NT2/D1 (cell line): ENCODE results near the gene FARP1.

ENCODE experiments used
- DNase-seq: peaks from one replicate; pipeline ENCODE4 v3.0.0-alpha.2; 2011; ENCODE audit warnings: low read depth, low spot score
- H3K27me3 ChIP-seq: 2 replicates; pipeline ENCODE4 v1.6.0; 2011; ENCODE audit warnings: mild to moderate bottlenecking; ENCODE audit not compliant: insufficient read length, insufficient read depth
- H3K36me3 ChIP-seq: 2 replicates; pipeline ENCODE4 v1.6.1; 2011; ENCODE audit warnings: mild to moderate bottlenecking, low read length, mixed read lengths; ENCODE audit not compliant: insufficient read depth, insufficient read length
- H3K4me1 ChIP-seq: 2 replicates; pipeline ENCODE4 v1.5.1; 2011; ENCODE audit not compliant: insufficient read depth, insufficient read length
- H3K4me3 ChIP-seq: 2 replicates; pipeline ENCODE4 v1.5.1; 2011; ENCODE audit warnings: low read depth; ENCODE audit not compliant: insufficient read length
- H3K9ac ChIP-seq: 2 replicates; pipeline ENCODE4 v1.6.0; 2011; ENCODE audit warnings: low read depth; ENCODE audit not compliant: insufficient read length
- H3K9me3 ChIP-seq: 2 replicates; pipeline ENCODE4 v1.5.1; 2011; ENCODE audit warnings: mild to moderate bottlenecking, low read length; ENCODE audit not compliant: insufficient read depth
- SUZ12 ChIP-seq: IDR thresholded peaks from 2 replicates; pipeline ENCODE4 v1.6.1; 2011; ENCODE audit not compliant: insufficient read length, insufficient read depth; ENCODE audit errors: extremely low read depth
- YY1 ChIP-seq: IDR thresholded peaks from 2 replicates; pipeline ENCODE4 v1.6.1; 2011; ENCODE audit not compliant: insufficient read length, insufficient read depth
- ZNF274 ChIP-seq: IDR thresholded peaks from 2 replicates; pipeline ENCODE4 v1.6.1; 2011; ENCODE audit warnings: mild to moderate bottlenecking, low read depth, low read length

Gene FARP1

DNA sequence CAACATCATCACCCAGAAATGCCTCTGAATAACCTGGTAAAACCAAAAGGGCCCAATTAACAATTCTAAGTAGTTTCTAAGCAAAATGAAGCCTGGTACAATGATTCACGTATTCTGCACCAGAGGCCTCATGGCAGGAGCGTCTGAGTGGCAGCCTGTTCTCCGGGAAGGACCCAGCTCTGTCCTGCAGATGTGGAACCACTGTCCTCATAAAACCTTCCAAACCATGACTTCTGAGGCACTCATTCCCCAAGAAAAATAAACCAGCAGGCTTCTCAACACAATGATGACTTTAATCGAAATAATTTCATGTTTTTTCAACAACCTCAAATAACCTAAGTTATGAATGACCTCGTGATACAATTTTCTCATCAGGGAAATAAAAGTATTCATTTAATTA, 344.1 kb downstream of the FARP1 start:
- no peak overlapping the region for H3K4me3 ChIP-seq
- H3K9ac ChIP-seq = no peak overlapping the region
- peaks cover 15% of the 10 kb centered on the region for H3K4me1 ChIP-seq
- no peaks in the 10 kb centered on the region for H3K9me3 ChIP-seq
- DNase-seq = no peak
- H3K27me3 ChIP-seq = no peaks in the 10 kb centered on the region
- H3K36me3 ChIP-seq = peaks cover 8% of the 10 kb centered on the region
- no peak for TF ChIP-seq ZNF274
- no peak for TF ChIP-seq YY1
- no peak for TF ChIP-seq SUZ12

DNA sequence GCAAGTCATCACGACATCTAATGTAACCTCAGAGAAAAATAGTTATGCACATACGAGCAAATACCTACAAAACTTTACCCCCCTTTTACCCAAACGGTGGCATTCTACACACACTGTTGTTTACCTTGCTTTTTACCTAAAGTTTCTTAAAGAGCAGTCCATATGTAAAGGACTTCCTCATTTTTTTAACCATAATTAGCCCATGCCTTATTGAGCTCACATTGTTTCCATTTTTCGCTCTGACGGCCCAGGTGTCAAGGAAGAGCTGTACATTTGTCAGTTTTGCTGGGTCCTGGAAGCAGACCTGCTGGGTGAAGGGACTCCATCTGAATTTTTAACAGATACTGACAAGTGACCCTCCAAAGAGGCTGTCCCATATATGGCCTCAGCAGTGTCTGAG, 344.6 kb downstream of the FARP1 start:
- H3K36me3 ChIP-seq = peaks cover 8% of the 10 kb centered on the region
- H3K4me3 ChIP-seq = no peak overlapping the region
- H3K4me1 ChIP-seq = peaks cover 15% of the 10 kb centered on the region
- TF ChIP-seq SUZ12 (no peak), YY1 (no peak), ZNF274 (no peak)
- no peaks in the 10 kb centered on the region for H3K9me3 ChIP-seq
- no peaks in the 10 kb centered on the region for H3K27me3 ChIP-seq
- DNase-seq = no peak
- H3K9ac ChIP-seq = no peak overlapping the region

DNA sequence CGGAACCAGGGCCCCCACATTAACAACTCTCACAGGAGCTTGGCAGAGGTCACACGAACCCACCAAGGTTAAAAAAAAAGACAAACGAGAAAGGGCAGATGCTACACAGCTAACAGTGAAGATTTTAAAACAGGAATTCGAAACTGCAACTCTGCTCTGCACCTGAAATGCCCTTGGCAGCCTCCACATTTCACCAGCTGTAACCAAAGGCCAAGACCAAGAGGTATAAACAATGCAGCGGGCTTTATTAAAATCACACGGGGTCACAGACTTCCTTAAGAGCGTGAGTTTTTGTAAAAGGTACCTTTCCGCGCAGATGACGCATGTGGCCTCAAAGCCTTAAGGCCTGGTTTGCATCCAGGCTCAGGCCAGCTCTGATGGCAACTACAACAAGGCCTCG, 345.8 kb downstream of the FARP1 start:
- Histone ChIP-seq H3K9ac (no peak overlapping the region), H3K4me1 (peaks cover 15% of the 10 kb centered on the region), H3K27me3 (no peaks in the 10 kb centered on the region), H3K4me3 (no peak overlapping the region), H3K9me3 (no peaks in the 10 kb centered on the region), H3K36me3 (peaks cover 8% of the 10 kb centered on the region)
- TF ChIP-seq YY1 = no peak
- TF ChIP-seq ZNF274 = no peak
- TF ChIP-seq SUZ12 = no peak
- DNase-seq = no peak

DNA sequence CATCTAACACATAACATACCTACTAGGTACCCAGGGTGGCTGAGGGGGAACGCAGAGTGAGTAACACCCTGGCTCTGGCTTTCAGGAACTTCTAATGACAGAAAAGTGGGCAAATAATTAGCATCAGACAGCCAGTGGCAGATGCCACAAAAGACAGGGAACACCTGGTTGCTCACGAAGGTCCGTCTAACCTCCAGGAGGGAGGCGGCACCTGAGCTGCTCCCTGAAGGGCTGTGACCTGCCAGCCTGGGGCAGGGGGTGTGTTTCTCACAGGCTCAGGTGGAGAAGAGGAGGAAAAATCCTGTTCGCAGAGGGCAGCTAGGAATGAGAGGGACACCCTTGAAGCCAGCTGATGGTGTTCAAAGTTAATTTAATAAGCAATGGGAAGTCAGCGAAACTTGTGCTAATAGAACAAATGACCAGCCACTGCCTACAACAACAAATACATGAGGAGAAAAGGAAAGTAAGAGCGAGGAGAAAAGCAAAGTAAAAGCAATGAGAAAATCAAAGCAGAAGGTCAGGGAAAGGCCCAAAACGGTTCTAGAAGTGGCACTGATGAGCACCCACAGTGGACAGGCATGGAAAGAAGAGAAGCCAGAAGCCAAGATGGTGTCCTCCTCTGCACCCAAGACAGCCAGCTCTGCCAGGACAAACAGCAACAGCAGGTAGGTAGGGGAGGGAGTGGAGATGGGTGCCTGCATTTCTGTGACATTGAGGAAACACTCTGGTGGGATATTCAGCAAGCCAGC, 346.7 kb downstream of the FARP1 start:
- H3K27me3 ChIP-seq = no peaks in the 10 kb centered on the region
- peaks cover 9% of the 10 kb centered on the region for H3K36me3 ChIP-seq
- H3K4me1 ChIP-seq = peaks cover 11% of the 10 kb centered on the region
- no peak for DNase-seq
- H3K9ac ChIP-seq = no peak overlapping the region
- H3K9me3 ChIP-seq = no peaks in the 10 kb centered on the region
- no peak overlapping the region for H3K4me3 ChIP-seq
- TF ChIP-seq ZNF274 (no peak), YY1 (no peak), SUZ12 (no peak)

DNA sequence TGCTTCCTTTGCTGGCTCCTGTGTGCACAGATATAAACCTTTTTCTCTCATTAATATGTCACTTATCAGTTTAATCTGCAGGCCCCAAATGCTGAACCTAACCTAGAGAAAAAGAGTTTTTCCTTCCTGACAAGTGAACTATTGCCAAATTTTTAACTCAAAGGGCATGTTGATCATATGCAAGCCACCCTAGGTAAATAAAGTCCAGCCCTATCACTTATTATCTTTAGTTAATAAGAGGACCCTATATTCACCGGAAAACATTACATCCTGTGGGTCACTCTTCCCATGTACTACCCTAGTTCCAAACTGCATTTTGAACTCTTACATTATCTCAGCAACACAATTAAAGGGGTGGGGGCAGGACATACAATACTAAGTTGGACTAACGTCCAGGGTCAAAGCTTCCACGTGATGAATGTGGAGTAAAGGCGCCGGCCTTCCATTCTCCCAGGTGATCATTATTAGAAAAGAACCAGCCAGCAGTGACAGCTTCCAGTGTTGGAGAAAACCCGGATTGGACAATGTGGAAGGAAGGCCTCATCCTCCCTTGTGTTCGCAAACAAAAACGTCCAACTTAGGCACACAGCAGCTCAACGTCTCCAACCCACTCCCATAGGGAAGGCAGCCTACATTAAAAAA, 347.4 kb downstream of the FARP1 start:
- Histone ChIP-seq H3K36me3 (peaks cover 11% of the 10 kb centered on the region), H3K27me3 (no peaks in the 10 kb centered on the region), H3K4me1 (peaks cover 8% of the 10 kb centered on the region), H3K9me3 (no peaks in the 10 kb centered on the region), H3K9ac (no peak overlapping the region), H3K4me3 (no peak overlapping the region)
- no peak for DNase-seq
- TF ChIP-seq YY1 (no peak), SUZ12 (no peak), ZNF274 (no peak)

DNA sequence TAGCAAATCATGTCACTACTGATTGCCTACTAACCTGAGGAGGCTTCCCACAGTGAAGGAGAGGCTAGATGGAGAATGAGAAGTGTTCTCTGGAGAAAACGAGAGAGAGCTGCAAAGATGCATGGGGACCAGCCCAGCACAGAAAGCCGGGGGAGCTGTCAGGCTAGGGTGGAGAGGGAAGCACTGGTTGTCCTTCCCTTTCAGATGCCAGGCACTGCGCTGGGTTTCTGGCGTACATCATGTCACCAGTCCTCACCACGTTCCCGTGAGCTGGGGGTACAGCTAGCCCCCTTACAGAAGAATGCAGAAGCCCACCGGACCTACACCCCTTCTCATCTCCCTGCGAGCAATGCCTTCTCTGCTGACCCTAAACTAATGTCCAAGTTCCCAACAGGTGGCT, 348.0 kb downstream of the FARP1 start:
- Histone ChIP-seq H3K27me3 (no peaks in the 10 kb centered on the region), H3K9ac (no peak overlapping the region), H3K4me1 (peaks cover 4% of the 10 kb centered on the region), H3K4me3 (no peak overlapping the region), H3K36me3 (peaks cover 11% of the 10 kb centered on the region), H3K9me3 (no peaks in the 10 kb centered on the region)
- no peak for TF ChIP-seq SUZ12
- TF ChIP-seq ZNF274 = no peak
- TF ChIP-seq YY1 = no peak
- no peak for DNase-seq

DNA sequence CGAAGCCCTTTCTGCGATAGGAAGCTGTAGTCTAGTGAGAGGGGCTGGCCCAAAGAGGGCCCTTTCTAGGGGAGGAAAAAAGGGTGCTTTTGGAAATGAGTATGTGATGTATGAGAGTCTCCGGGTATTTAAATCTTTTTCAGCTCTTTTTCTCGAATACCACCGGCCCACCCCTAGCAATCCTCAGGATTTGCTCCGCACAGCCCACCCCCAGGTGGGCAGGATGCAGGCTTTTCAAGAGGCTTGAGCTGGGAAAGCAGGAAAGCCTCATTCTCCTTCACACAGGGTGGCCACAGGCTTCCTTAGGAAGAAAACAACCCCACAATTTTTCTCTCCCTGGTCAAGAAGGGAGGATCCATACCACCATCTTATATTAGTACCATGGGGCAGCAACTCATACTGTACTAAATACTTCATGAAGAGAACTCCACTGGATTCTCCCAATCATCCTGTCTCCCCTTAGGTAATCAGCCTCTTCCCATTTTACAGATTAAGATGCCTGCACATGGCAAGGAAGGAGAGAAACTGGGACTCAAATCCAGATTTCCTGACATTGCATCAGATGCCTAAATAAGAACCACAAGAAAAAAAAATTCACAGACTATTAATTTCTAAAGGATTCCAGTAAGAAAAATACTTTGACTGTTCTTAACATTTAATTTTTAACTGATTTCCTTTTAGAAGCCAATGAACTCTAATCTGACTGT, 349.6 kb downstream of the FARP1 start:
- peaks cover 11% of the 10 kb centered on the region for H3K36me3 ChIP-seq
- no peak for DNase-seq
- no peaks in the 10 kb centered on the region for H3K27me3 ChIP-seq
- no peak overlapping the region for H3K9ac ChIP-seq
- TF ChIP-seq SUZ12 (no peak), YY1 (no peak), ZNF274 (no peak)
- peaks cover 3% of the 10 kb centered on the region for H3K4me1 ChIP-seq
- no peak overlapping the region for H3K4me3 ChIP-seq
- H3K9me3 ChIP-seq = no peaks in the 10 kb centered on the region
